Loucy (cell line): ENCODE data around the gene PFKFB2.

Experiments
- H2AFZ ChIP-seq: fragments of 200-600 bp; sonication (generic); 2 replicates; pipeline ENCODE4 v1.6.0; 2016; ENCODE audit warnings: antibody characterized with exemption, mild to moderate bottlenecking, low read length, moderate library complexity
- H3F3A ChIP-seq: fragments of 200-600 bp; 2 replicates; pipeline ENCODE4 v1.6.0; 2016; ENCODE audit warnings: antibody characterized with exemption, low read depth, mild to moderate bottlenecking
- H3K27me3 ChIP-seq: fragments of 200-600 bp; sonication (generic); 2 replicates; pipeline ENCODE4 v1.6.1; 2014; ENCODE audit warnings: low read length, mild to moderate bottlenecking; ENCODE audit not compliant: insufficient read depth, poor library complexity, severe bottlenecking
- H3K36me3 ChIP-seq: fragments of 200-600 bp; sonication (generic); 2 replicates; pipeline ENCODE4 v1.6.1; 2016; ENCODE audit warnings: low read length; ENCODE audit not compliant: insufficient read depth
- H3K4me1 ChIP-seq: fragments of 200-600 bp; sonication (generic); 2 replicates; pipeline ENCODE4 v1.5.1; 2014; ENCODE audit warnings: low read length, mild to moderate bottlenecking; ENCODE audit not compliant: insufficient read depth, poor library complexity, severe bottlenecking
- H3K4me2 ChIP-seq: fragments of 200-600 bp; sonication (generic); 2 replicates; pipeline ENCODE4 v1.6.0; 2014; ENCODE audit warnings: antibody characterized with exemption, low read length, low read depth, mild to moderate bottlenecking; ENCODE audit not compliant: poor library complexity, severe bottlenecking
- H3K4me3 ChIP-seq: fragments of 200-600 bp; sonication (generic); 2 replicates; pipeline ENCODE4 v1.5.1; 2014; ENCODE audit warnings: low read length, mild to moderate bottlenecking, mixed read lengths; ENCODE audit not compliant: poor library complexity, severe bottlenecking
- H3K79me2 ChIP-seq: fragments of 200-600 bp; sonication (generic); 2 replicates; pipeline ENCODE4 v1.6.1; 2014; ENCODE audit warnings: low read length; ENCODE audit not compliant: insufficient read depth
- H3K9ac ChIP-seq: fragments of 200-600 bp; sonication (generic); 2 replicates; pipeline ENCODE4 v1.6.0; 2014; ENCODE audit warnings: mild to moderate bottlenecking, low read depth, low read length, moderate library complexity; ENCODE audit not compliant: poor library complexity, severe bottlenecking
- H3K9me2 ChIP-seq: fragments of 200-600 bp; sonication (generic); replicated peaks from 2 replicates; pipeline ENCODE4 v1.6.1; 2016; ENCODE audit warnings: low read depth, low read length, mixed read lengths
- H3K9me3 ChIP-seq: fragments of 200-600 bp; sonication (generic); 2 replicates; pipeline ENCODE4 v1.6.1; 2014; ENCODE audit warnings: mild to moderate bottlenecking, antibody characterized with exemption, low read length, low read depth; ENCODE audit not compliant: insufficient read depth
- H4K20me1 ChIP-seq: fragments of 200-600 bp; sonication (generic); 2 replicates; pipeline ENCODE4 v1.6.0; 2014; ENCODE audit warnings: antibody characterized with exemption, low read length, mild to moderate bottlenecking; ENCODE audit not compliant: insufficient read depth, poor library complexity, severe bottlenecking
- CTCF ChIP-seq: fragments of 200-600 bp; sonication (generic); conservative IDR thresholded peaks from 2 replicates; pipeline ENCODE4 v1.5.1; 2014; ENCODE audit warnings: mild to moderate bottlenecking, antibody characterized with exemption, low read length
- EZH2phosphoT487 ChIP-seq: fragments of 200-600 bp; IDR thresholded peaks from 2 replicates; pipeline ENCODE4 v1.6.1; 2018; ENCODE audit warnings: antibody characterized with exemption, mild to moderate bottlenecking, moderate library complexity, borderline replicate concordance

The PFKFB2 gene

GRCh38 chr1:207073906-207074820, 21.1 kb downstream of the PFKFB2 start:
- H3K4me3 ChIP-seq: no peak overlapping the region
- no peak for TF ChIP-seq EZH2phosphoT487
- TF ChIP-seq CTCF: no peak
- H3K4me2 ChIP-seq: no peak overlapping the region
- H3K79me2 ChIP-seq: no peaks in the 10 kb centered on the region
- no peaks in the 10 kb centered on the region for H3K9me3 ChIP-seq
- H3K9me2 ChIP-seq: no peaks in the 10 kb centered on the region
- H3K4me1 ChIP-seq: peaks cover 22% of the 10 kb centered on the region
- H3K36me3 ChIP-seq: no peaks in the 10 kb centered on the region
- no peak overlapping the region for H3K9ac ChIP-seq
- no peaks in the 10 kb centered on the region for H3K27me3 ChIP-seq
- no peaks in the 10 kb centered on the region for H4K20me1 ChIP-seq
- no peak overlapping the region for H2AFZ ChIP-seq
- H3F3A ChIP-seq: no peaks in the 10 kb centered on the region

- H3K27me3 ChIP-seq: no peaks in the 10 kb centered on the region
- H3F3A ChIP-seq: no peaks in the 10 kb centered on the region
- H3K4me2 ChIP-seq: no peak overlapping the region
- TF ChIP-seq EZH2phosphoT487 (no peak), CTCF (no peak)
- H3K9me3 ChIP-seq: no peaks in the 10 kb centered on the region
- H3K4me1 ChIP-seq: peaks cover 2% of the 10 kb centered on the region
- H3K79me2 ChIP-seq: no peaks in the 10 kb centered on the region
- H3K9ac ChIP-seq: no peak overlapping the region
- no peaks in the 10 kb centered on the region for H4K20me1 ChIP-seq
- no peaks in the 10 kb centered on the region for H3K9me2 ChIP-seq
- H2AFZ ChIP-seq: no peak overlapping the region
- no peak overlapping the region for H3K4me3 ChIP-seq
- no peaks in the 10 kb centered on the region for H3K36me3 ChIP-seq
Observed at GRCh38 chr1:207076181-207076955, 23.3 kb downstream of the PFKFB2 start.

GRCh38 chr1:207077012-207077411, 23.9 kb downstream of the PFKFB2 start:
- Histone ChIP-seq H3K27me3 (no peaks in the 10 kb centered on the region), H3K9me3 (no peaks in the 10 kb centered on the region), H3K9me2 (no peaks in the 10 kb centered on the region), H3K9ac (no peak overlapping the region), H3K4me3 (no peak overlapping the region), H3K36me3 (no peaks in the 10 kb centered on the region), H4K20me1 (no peaks in the 10 kb centered on the region), H3K4me2 (no peak overlapping the region), H3K4me1 (no peaks in the 10 kb centered on the region), H2AFZ (no peak overlapping the region), H3F3A (no peaks in the 10 kb centered on the region), H3K79me2 (no peaks in the 10 kb centered on the region)
- TF ChIP-seq CTCF: no peak
- no peak for TF ChIP-seq EZH2phosphoT487
